A673 (cell line): ENCODE measurements around the gene TBRG1.

ENCODE experiments used
- CTCF ChIP-seq: fragments of 300-800, 200-600 bp; sonication (generic); conservative IDR thresholded peaks from 2 replicates; pipeline ENCODE4 v1.5.1; 2017; ENCODE audit warnings: low read depth, mild to moderate bottlenecking, antibody characterized with exemption, low read length, moderate library complexity, mixed read lengths
- EZH2 ChIP-seq: fragments of 200-600 bp; sonication (generic); IDR thresholded peaks from 2 replicates; pipeline ENCODE4 v1.6.1; 2017; ENCODE audit warnings: borderline replicate concordance, low read depth, mild to moderate bottlenecking, mixed read lengths, antibody characterized with exemption, low read length; ENCODE audit not compliant: poor library complexity, severe bottlenecking

GRCh38 chr11:124595302-124595701 is 27.4 kb upstream of the TBRG1 start:
- TF ChIP-seq CTCF, result no peak
- TF ChIP-seq EZH2, result no peak
